GM21737 (cell line): ENCODE results near the gene SLC24A4.

Experiments used
- ATAC-seq: cut with Tn5 transposase; IDR thresholded peaks from one replicate; pipeline ENCODE4 v1.9.1; 2021; ENCODE audit warnings: mild to moderate bottlenecking, moderate library complexity; ENCODE audit not compliant: unreplicated experiment

SLC24A4 gene

GRCh38 chr14:92472860-92473259 lies 149.9 kb downstream of the SLC24A4 start:
- ATAC-seq = no peak

GRCh38 chr14:92473261-92473968 lies 150.4 kb downstream of the SLC24A4 start:
- ATAC-seq = no peak

GRCh38 chr14:92473969-92474535 lies 151.1 kb downstream of the SLC24A4 start:
- no peak for ATAC-seq

- ATAC-seq = no peak
Observed at GRCh38 chr14:92475037-92475436, 152.1 kb downstream of the SLC24A4 start.

- ATAC-seq = no peak
Observed at GRCh38 chr14:92475451-92476187, 152.7 kb downstream of the SLC24A4 start.

- ATAC-seq = no peak
Observed at GRCh38 chr14:92480856-92481255, 157.9 kb downstream of the SLC24A4 start.

GRCh38 chr14:92481386-92481785 lies 158.4 kb downstream of the SLC24A4 start:
- no peak for ATAC-seq

GRCh38 chr14:92481811-92482555 lies 159.0 kb downstream of the SLC24A4 start:
- no peak for ATAC-seq

GRCh38 chr14:92482621-92483319 lies 159.8 kb downstream of the SLC24A4 start:
- ATAC-seq = no peak

- ATAC-seq = no peak
Observed at GRCh38 chr14:92484132-92484823, 161.3 kb downstream of the SLC24A4 start.

- no peak for ATAC-seq
Observed at GRCh38 chr14:92486881-92487280, 163.9 kb downstream of the SLC24A4 start.

GRCh38 chr14:92487513-92488133 lies 164.7 kb downstream of the SLC24A4 start:
- ATAC-seq = no peak

GRCh38 chr14:92489394-92490238 lies 166.7 kb downstream of the SLC24A4 start:
- ATAC-seq = no peak

GRCh38 chr14:92490239-92490959 lies 167.4 kb downstream of the SLC24A4 start:
- no peak for ATAC-seq

- no peak for ATAC-seq
Observed at GRCh38 chr14:92491782-92492181, 168.8 kb downstream of the SLC24A4 start.

- ATAC-seq = no peak
Observed at GRCh38 chr14:92492258-92492657, 169.3 kb downstream of the SLC24A4 start.

GRCh38 chr14:92493024-92493423 lies 170.1 kb downstream of the SLC24A4 start:
- no peak for ATAC-seq

- no peak for ATAC-seq
Observed at GRCh38 chr14:92493492-92493891, 170.5 kb downstream of the SLC24A4 start.
